Effector CD4-positive, alpha-beta T cell (primary cell): ENCODE results near the gene TMEM187.
A peak's percentile ranks its signal among the peaks of the same experiment; 100 is the strongest.

ENCODE experiments used
- DNase-seq: peaks from one replicate; pipeline ENCODE4 v3.0.0-alpha.2; 2020

TMEM187 gene

DNA sequence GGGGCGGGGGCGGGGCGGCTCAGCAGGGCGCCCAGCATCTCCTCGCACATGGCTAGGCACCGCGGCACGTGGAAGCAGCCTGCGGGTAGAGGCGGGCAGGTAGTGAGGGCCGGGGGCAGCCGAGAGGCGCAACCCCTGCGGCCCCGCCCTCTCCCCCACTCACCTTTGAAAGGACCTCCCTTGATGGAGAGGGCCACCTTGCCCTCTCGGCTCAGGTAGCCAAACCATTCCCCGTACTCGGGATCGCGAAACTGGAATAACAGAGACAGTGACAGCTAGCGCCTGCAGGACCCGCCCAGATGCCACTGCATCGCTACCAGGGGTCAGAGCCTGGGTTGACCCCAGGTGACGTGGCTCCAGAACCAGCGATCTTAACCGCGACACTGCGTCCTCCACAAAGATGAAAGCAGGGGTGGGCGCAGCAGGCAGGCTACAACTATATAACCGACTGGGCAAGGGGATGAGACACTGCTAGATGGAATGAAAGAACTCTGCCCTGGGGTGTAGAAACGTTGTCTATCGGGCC, 37.2 kb upstream of the TMEM187 start:
- DNase-seq = no peak

DNA sequence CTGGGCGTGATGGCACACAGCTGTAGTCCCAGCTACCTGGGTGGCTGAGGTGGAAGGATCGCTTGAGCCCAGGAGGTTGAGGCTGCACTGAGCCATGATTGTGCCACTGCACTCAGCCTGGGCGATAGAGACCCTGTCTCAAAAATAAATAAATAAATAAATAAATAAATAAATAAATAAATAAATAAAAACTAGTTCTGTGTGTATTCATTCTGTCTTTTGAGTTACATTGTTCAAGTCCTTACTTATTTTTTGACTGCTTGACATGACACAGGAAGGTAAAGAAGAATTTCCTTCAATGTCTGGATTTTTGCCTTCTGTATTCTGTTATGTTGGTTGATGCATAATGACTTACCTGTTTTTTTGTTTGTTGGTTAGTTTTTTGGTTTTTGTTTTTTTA, 35.5 kb upstream of the TMEM187 start:
- DNase-seq = no peak

DNA sequence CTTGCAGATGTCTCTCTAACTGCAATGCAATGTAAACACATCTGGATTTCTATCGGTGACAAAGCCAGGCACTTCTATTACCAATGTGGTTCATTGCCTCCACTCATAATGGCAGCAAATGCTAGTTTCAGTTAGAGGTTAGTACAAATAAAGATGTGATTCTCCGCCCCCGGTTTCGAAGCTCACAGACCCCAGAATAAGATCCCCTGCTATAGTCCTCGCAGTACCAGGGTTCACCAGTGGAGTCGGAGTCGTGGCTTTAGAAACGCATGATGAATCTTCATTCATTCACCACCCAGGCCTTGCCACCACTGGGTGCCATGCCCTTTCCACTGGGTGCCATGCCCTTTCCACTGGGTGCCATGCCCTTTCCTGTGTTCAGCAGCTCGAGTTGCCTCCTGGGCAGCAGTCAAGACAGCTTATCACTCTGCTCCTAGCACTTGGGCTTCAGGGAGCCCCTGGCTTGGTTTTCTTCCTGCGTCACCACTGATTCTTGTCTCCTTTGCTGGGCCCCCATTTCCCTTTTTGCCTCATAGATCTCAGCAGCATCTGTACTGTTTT, 34.2 kb upstream of the TMEM187 start:
- no peak for DNase-seq

DNA sequence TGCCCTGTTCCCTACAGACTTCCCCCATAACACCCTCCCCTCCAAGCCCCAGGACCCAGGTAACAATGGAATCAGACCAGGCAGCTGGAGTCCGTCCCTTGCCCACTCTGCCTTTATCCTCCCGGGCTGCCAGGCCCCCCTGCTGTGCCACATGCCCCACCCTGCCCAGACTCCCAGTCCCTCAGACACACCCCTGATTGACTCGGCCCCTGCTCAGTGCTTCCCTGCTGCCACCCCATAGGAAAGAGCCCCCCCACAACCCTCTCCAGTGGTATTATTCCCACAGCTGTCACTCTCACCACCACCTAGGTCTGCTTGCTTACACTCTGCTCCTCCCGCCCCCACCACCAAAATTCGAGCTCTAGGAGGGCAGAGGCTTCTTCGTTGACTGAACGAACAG, 33.0 kb upstream of the TMEM187 start:
- DNase-seq = no peak

DNA sequence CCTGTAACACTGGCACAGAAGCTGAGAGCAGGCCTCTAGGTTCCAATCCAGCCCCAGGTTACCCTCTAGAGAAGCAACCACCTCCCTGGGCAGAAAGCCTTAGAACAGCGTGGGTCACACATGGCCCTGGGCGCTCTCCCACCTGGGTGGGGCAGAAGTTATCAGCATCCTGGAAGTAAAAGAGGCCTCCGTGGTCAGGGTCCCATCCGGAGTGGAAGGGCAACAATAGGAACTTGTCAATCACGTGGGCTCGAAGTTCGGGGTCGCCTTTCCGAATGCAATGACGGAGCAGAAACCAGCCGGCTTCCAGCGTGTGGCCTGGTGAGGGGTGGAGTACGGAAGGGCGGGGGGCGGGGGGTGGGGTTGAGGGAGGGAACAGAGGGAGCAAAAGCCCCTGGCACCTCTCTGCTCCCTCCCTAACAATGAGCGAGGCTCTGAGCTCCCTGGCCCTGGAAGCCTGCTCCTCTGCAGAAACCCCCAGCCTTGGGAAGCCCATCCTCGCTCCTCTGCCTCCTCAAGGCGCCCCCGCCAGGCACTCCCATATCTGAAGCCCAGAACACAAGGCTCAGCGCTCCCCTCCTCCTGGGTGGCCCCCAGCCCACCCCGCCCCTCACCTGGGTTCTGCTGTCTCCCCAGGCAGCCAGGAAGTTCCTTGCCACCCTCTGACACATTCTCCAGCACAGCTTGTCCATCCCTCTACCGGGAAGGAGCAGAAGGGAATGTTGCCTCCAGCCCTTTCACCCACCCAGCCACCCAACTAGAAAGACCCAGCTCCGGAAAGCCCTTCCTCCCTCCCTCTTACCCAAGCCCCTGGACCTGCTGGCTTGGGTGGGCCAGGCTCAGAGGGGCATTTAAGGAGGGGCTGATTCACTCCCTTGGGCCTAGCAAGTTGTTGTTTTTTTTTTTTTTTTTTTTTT, 31.0 kb upstream of the TMEM187 start:
- DNase-seq = no peak

DNA sequence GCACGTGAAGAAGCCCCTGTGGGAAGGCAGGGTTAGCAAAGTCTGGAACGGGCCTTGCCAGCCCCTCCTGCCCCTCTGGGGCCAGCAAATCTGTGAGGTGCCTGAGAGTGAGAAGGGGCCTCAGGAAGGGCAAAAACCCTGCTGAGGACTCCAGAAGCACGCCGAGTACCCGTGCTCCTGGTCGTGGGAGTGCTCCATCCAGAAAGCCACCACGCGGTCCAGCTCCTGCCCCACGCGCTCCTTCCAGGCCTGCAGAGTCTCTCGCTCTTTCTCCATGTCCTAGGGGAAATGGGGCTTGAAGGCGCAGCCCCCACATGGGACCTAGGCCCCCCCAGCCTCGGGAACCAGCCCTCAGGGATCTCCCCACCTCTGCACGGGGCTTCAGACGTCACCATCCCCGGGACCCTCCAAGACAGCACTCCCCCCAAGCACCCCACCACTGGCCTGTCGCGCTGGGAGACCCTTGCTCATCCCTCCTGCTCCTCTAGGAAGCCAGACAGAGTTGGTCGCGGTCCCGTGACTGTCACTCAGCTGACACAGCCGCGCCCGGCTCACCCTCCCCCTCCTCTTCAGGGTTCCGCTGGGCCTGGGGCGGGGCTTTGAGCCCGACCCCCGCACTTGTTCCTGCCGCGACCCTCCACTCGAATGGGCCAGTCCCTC, 28.3 kb upstream of the TMEM187 start, which contains the start of gene RENBP:
Gene RENBP, minus strand, starts transcription at position 504 of the 660 bp plus-strand sequence. Its CDS starts 33 bp downstream, at position 471.
- DNase-seq = peak; percentile 31

DNA sequence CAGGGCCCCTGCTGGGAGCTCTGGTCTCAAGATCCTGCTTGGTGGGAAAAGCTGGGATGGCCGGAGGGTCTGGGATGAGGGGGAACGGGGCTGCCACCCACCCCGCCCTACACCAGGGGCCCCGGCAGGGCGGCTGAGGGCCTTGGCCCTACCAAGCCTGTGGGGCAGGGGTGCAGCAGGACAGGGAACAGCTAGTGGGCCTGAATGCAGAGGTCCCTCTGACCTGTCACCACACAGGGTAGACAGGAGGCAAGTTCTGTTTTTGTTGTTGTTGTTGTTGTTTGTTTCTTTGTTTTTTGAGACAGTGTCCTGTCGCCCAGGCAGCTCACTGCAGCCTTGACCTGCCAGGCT, 27.8 kb upstream of the TMEM187 start:
- no peak for DNase-seq

DNA sequence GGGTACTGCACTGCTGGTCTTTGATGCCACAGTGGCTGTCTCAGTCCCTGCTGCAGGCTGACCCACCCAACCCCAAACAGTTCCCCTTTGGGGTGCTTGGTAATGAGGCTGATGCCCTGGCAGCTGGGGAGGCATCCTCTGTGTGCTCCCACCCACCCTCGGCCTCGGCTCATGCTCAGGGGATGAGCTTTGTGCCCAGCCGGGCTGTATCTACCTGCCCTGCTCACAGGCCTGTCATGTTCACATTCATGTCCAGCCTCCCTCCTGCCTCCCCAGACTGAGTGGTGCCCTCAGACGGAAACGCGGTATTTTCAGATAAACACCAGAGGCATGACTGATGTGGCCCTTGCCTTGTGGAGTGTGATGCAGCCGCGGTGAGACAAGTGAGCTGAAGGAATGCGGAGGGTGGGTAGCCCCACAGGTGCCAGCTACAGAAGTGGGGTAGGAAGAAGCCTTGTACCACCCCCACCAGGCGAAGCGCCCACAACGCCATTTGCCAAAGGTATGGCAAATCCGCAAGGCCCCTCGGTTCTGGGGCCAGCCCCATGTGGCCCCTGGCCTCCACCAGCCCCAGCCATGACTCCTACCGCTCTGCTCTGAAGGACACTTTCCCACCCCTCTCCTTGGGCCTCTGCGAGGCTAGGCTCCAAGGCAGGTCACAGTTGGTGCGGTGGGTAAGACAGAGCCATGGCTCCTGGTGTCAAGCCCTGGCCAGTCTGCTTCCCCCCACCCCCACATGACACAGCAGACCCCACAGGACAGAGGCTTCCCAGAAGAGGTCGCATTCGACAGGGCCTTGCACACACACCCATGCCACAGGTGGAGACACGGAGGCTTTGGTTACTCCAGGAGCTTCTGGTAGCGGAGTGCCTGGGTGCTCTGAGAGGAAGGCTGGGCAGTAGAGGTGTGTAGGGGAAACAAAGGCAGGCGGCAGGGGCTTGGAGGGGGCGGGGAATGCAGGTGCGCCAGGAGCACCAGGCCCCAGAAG, 26.3 kb upstream of the TMEM187 start:
- no peak for DNase-seq

DNA sequence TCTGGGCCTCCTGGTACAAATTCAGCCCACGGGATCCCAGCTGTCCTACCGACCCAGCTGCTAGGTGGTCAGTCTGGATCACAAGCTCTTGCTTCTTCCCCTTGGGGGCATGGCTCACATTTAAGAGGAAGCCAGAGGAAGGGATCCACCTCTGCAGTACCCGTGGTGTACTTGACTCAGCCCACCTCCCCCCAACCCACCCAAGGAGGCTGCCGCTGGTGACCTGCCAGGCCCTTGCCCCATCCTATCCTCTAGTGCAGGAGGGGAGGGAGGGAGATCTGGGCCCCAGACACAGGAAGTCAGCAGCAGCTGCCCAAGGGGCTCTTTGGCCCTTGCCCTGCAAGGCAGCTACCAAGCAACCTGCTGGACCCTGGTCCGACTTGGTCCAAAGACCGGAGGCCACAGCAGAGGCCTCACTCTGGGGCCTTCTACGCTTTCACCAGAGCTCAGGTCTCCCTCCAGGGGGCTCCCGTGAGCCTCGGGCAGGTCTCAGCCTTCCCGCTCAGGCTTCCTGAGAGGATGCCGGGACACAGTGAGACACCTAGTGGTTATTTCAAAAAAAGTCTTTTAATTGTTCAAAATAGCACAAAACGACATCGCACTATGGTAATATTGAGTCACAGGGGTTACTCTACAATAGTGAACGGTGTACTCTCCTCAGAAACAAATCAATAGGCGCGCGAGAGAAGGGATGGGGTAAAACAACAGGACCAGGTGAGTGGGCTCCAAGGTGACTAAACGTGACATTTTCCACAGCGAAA, 25.4 kb upstream of the TMEM187 start:
- peak; percentile 71 for DNase-seq

DNA sequence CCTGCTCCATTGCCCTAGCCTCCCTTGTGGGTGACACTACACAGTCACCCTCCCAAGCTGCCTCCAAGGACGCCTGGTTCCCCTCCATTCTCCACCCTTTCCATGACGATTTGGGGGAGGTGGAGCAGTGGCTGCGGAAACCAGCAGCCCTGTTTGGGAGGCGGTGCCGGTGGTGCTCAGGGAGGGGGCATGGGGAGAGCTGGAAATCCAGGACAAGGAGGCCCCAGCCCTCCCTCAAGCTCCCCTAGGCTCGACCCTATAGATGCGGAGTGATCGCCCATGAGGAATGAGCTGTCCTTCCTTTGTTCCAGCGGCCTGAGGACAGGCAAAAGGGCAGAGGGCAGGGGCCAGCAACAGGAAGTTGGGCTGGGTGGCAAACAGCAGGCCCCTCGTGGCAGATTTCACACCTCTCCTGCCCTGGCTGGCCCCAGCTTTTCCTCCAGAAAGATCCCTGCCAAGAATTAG, 24.5 kb upstream of the TMEM187 start:
- DNase-seq = no peak

DNA sequence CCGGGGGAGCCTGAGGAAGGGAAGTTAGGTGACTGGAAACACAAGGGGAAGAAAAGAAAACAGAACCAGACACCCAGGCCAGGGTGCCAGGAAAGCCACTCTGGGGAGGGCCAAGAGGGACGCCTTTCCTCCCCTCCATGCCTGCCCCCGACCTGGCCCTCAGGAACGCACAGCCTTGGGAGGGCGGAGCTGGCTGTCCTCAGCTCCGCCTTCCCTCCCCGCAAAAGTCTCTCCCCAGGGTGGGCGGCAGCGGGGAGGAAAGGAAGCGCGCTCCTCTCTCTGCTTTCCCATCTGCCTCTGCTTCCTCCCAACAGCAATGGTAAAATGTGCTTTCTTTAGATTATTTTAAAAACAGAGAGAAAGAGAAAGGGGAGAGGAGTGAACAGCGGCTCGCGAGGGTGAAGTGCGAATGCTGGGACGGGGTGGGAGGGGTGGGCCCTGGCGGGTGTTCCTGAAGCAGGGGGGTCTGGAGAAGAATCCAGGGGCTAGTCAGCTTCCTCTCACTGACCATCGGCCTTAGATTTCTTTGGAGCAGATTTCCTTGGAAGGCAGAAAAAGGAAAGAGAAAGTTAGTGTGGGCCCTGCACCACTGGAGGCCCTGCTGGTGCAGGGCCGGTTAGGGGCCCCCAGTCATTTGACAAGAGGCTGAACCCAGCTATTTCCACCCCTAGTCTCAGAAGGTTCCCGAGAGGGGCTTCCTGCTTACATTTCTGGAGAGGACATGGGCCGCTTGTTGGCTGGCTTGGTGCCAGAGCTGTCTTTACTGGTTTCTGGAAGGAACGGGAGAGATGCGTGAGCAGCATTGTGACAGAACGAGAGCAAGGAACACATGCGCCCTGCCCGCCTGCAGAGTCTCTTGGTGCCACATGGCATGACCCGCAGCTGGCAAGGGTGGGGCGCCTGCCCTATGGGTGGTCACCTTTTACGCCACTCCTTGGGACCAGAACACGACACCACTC, 23.4 kb upstream of the TMEM187 start:
- no peak for DNase-seq

DNA sequence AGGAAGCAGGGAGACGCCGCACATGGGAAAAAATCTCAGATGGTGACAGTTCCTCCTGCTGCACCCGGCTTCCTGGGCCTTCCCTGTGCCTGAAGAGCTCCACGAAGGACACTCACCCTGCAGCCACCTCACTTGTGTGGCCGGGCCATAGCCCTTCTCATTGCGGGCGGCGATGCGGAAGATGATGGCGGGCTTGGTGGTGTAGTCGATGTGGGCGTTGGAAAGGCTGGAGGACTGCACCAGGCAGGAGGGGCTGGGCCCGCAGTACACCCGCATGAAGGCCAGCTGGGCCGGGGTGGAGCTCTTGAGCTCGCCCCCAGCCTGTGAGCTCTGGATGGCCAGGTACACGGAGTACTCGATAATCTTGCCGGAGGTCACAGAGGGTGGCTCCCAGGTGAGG, 22.4 kb upstream of the TMEM187 start:
- no peak for DNase-seq

DNA sequence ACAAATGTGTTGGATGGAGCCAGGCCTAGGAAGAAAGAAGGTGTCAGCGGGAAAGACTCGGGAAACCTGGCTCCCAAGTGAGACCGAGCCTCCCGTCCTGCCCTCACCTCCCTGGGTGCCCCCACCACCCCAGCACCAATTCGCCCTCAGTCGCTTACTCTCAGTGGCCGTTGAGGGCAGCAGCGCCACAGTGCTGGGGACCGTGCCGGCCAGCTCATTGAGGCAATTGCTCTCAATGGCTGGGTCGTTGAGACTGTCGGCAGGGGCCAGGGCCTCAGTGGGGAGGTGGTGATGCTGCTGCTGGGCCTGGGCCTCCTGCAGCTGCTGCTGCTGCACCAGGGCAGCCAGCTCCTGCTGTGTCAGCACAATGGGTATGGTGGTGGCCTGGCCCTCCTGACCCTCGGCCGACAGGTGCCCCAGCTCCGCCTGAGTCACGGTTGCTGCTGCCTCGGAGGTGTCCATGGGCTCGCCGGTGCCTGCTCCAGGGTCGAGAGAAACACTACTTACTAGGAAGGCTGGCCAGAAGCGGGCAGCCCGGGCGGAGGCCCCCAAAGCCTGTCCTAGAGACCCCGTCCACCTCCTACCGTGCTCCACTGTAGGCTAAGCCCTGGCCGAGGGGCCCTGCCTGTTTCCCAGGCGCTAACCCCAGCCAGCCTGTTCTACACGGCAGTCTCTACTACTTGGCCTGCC, 20.7 kb upstream of the TMEM187 start:
- no peak for DNase-seq

DNA sequence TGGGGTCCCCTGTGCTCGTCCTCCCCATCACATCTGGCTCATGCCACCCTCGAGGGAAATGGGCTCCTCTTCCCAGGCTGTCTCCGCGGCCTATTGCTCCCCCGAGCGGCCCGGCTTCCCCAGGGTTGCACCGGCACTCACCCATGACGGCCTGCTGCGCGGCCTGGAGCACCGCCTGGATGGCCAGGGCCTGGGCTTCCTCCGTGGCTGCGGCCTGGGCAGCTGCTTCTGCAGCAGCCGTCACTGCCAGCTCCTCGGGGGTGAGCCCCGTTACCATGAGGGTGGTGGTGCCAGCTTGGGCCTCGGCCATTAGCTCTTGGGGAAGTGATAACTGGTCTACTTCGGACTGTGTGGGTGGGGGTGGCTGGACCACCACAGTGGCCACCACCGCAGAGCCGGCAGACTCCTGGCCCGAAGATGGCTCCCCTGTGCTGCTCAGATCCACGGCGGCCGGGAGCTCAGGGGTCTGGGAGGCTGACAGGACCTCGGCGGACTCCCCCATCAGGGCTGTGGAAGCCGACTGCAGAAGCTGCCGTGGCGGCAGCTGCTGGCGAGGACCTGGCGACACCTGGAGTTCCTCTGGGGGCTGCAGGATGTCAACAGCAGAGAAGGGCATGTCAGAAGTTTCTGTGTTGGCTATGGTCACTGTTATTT, 20.1 kb upstream of the TMEM187 start:
- no peak for DNase-seq

DNA sequence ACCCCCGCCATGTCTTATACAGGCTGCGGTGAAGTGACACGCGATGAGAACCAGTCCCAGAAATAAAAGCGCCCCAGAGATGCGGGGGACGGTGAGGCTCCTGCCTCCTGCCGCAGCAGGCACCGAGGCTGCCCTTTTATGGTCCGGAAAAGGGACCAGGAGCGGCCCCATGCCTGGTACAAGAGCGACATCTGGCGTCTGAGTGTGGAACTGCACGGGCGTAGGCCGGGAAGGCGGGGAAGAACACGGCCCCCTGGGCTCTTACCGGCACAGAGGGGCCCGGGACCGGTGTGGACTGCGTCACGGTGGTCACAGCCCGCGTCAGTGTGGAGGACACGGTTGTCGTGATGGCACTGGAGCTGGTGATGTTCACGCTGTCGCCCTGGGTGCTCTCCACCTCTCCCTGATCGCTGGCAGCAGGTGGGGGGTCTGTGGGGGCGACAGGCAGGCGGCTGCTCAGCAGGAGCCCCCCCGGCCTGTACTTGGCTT, 19.2 kb upstream of the TMEM187 start:
- peak; percentile 77 for DNase-seq

DNA sequence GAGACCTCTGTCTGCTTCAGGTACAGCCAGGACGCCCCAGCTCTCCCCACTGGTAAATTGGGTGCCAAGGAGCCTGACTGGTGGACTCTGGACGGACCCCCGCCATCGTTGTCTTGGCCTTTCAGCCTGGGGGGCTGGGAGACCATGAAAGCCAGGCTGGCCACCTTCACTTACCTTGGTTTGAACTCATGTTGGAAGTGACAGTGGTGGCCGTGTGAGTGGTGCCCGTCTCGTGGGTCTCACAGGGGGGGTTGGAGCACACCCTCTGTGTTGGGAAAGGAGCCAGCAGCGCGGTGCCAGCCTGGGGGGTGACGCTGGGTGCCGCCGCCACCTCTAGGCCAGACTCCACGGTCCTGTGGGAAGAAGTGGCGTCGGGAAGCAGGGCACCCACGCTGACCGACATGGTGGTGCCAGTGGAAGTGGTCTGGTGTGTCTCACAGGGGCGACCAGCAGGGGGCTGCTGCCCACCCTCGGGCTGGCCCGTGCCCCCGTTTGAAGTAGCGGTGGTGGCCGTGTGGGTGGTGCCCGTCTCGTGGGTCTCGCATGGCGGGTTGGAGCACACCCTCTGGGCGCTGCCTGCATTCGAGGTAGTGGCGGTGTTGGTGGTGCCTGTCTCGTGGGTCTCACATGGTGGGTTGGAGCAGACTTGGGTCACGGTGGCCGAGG, 18.5 kb upstream of the TMEM187 start:
- no peak for DNase-seq

DNA sequence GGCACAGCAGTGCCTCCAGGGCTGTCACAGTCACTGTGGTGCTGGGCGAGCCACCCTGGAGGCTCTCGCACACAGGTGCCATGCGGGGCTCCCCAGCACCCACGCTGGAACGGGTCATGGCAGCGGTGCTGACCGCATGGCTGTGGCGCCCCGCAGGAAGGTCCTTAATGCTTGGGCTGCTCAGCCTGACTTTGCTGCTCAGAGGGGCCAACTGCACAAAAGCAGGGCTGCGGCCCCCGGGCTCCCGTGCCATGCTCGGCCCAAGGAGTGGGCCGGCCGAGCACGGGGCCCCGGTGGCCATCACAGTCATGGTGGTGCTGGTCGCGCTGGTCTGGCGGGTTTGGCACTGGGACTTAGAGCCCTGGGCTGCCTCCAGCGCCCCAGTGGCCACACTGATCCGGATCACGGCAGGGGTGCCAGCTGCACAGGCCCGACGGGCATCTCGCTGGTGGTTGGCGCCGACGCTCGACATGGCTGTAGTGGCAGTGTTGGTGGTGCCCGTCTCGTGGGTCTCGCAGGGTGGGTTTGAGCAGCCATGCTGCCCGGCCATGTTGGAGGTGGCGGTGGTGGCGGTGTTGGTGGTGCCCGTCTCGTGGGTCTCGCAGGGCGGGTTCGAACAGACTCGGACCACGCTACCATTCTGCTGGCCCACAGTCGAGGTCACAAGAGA, 17.9 kb upstream of the TMEM187 start:
- DNase-seq = no peak
